Stomach (tissue), 9 donors: ENCODE results near the gene RMRP. TPM values are rescaled to one million over a fixed set of nuclear protein-coding genes. Genes with fewer than 3 reads are reported as not detected.

ENCODE experiments used
- DNase-seq, 2 donors: peaks; one replicate each; pipeline versions ENCODE4 v3.0.0 to v3.0.0-alpha.2; 2013 to 2019
- H3K27ac ChIP-seq, 5 donors: fragments of 200-600 bp in 4 of 5; sonication (generic) in 4 of 5; one replicate each; pipeline ENCODE4 v1.5.1; 2013 to 2019; ENCODE audit warnings: mild to moderate bottlenecking in 1 of 5, moderate library complexity in 1 of 5
- H3K27me3 ChIP-seq, 3 donors: fragments of 200-600 bp; sonication (generic); one replicate each; pipeline ENCODE4 v1.5.1; 2017 to 2019; ENCODE audit warnings: mixed run types in 1 of 3
- H3K36me3 ChIP-seq, 4 donors: fragments of 200-600 bp; sonication (generic); 1 replicate in 3 of 4; 2 replicates in 1 of 4; pipeline ENCODE4 v1.5.1; 2016 to 2019
- H3K4me1 ChIP-seq, 4 donors: fragments of 200-600 bp; sonication (generic); one replicate each; pipeline ENCODE4 v1.5.1; 2016 to 2019
- H3K4me3 ChIP-seq, 4 donors: fragments of 200-600 bp; sonication (generic) in 3 of 4; one replicate each; pipeline ENCODE4 v1.5.1; 2016 to 2019; ENCODE audit warnings: mild to moderate bottlenecking in 1 of 4
- H3K9me3 ChIP-seq, 4 donors: fragments of 200-600 bp; sonication (generic); one replicate each; pipeline ENCODE4 v1.5.1; 2016 to 2019
- CTCF ChIP-seq, 7 experiments: fragments of 450-650 bp in 4 of 7; fragments of 200-600 bp in 3 of 7; sonication (generic) in 3 of 7; IDR thresholded peaks; one replicate each; pipeline ENCODE4 v1.5.1; 2016 to 2019; ENCODE audit warnings: antibody characterized with exemption in 7 of 7, control low read depth in 2 of 7, mild to moderate bottlenecking in 1 of 7
- EP300 ChIP-seq: sonication (generic); formaldehyde crosslinking; IDR thresholded peaks from one replicate; pipeline ENCODE4 v1.6.1; 2017; ENCODE audit warnings: antibody characterized with exemption
- POLR2A ChIP-seq, 4 donors: fragments of 450-650 bp; IDR thresholded peaks; one replicate each; pipeline ENCODE4 v1.6.1; 2016; ENCODE audit warnings: antibody characterized with exemption in 4 of 4, control low read depth in 2 of 4, mild to moderate bottlenecking in 1 of 4, moderate library complexity in 1 of 4
- POLR2AphosphoS5 ChIP-seq, 3 donors: sonication (generic); formaldehyde crosslinking; IDR thresholded peaks; one replicate each; pipeline ENCODE4 v1.6.1; 2016; ENCODE audit warnings: antibody characterized with exemption in 3 of 3
- WGBS, 5 donors: extraction: QIAGEN DNeasy Blood & Tissue Kit in 3 of 5; methylation state at CpG; one replicate each; pipeline versions ENCODE4 v1.1.5 to v1.1.7; 2013 to 2018; 5-methylcytosine and 5-hydroxymethylcytosine counted together
- intact Hi-C: fragments of 100-400 bp; cut with DNase I; formaldehyde crosslinking; loops from one replicate; pipeline ENCODE4 v1.15.1; 2023; ENCODE audit warnings: low total_unique reads
- polyA plus RNA-seq, 3 donors: library from polyadenylated mRNA; stranded (reverse); fragments of 200-250 nt; gene quantifications; one replicate each; pipeline ENCODE4 v1.2.3, GENCODE V29; 2013
- total RNA-seq, 5 donors: library from RNA; depleted of rRNA; stranded (reverse); fragments of >200 nt; gene quantifications; one replicate each; pipeline versions ENCODE4 v1.1.0 to v1.2.3, GENCODE V29; 2014 to 2016
- donor health status: healthy with polysubstance abuse.
- donor health status: Bipolar disorder and iron deficiency.
- donor health status: healthy.

The RMRP gene
- total and polyA plus RNA-seq, 8 donors: 64.3 to 137,340 (median 19,772) TPM; not detected in 2

DNA sequence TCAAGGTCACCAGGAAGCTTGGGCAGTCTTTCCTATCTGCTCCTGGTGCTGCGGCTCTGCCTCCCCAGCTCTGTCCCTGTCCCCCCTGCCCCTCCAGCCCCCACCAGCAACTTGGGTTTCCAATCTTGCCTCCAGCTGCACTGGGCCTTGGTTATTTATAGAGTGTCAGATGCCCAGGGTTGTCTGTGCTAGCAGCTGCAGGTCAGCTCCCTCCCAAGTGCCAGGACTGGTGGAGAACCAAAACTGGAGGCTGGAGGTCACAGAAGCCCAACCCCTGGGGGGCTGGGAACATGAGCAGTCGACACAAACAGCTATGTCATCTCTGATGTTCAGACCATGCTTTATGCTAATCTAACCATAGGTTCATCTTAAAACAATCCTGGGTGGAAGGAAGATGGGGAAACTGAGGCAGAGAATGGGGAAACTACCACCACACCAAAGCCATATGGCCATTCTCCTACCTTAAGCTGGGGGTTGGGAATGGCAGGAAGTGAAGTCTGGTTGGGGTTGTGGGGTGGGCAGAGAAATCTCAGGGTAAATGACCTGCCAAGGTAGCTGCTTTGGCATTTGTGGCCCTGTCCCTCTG lies 30.2 kb upstream of the RMRP start:
- WGBS, 5 donors: 67 to 87% (median 80%) methylated on average over 1 to 2 of the region's 2 CpGs
- peaks cover 6 to 80% (median 62%) of the 10 kb centered on the region in 4 donors for H3K4me1 ChIP-seq
- intact Hi-C loops: no loop called here
- TF ChIP-seq CTCF (IDR thresholded peaks at IDR 0.05): no peak
- no peak for TF ChIP-seq POLR2AphosphoS5 (IDR thresholded peaks at IDR 0.05)
- TF ChIP-seq POLR2A (IDR thresholded peaks at IDR 0.05): no peak
- no peak for TF ChIP-seq EP300
- H3K9me3 ChIP-seq: no peaks in the 10 kb centered on the region
- peak overlapping the region in 4 of 5 donors; percentile 92 to 97 (median 96) for H3K27ac ChIP-seq
- H3K4me3 ChIP-seq: peak overlapping the region; percentile 65 to 75 (median 70)
- H3K27me3 ChIP-seq: no peaks in the 10 kb centered on the region
- peaks cover 27 to 52% (median 38%) of the 10 kb centered on the region in 4 donors for H3K36me3 ChIP-seq
- no peak for DNase-seq

- intact Hi-C loops: no loop called here
- H3K4me3 ChIP-seq: peak overlapping the region; percentile 65 to 75 (median 70)
- peak overlapping the region in 4 of 5 donors; percentile 92 to 97 (median 96) for H3K27ac ChIP-seq
- peaks cover 6 to 88% (median 69%) of the 10 kb centered on the region in 4 donors for H3K4me1 ChIP-seq
- H3K36me3 ChIP-seq: peaks cover 34 to 59% (median 45%) of the 10 kb centered on the region in 4 donors
- no peak for DNase-seq
- no peaks in the 10 kb centered on the region for H3K9me3 ChIP-seq
- 55 to 83% (median 74%) methylated on average over 2 of the region's 2 CpGs for WGBS, 5 donors
- no peak for TF ChIP-seq EP300
- TF ChIP-seq CTCF (IDR thresholded peaks at IDR 0.05): no peak
- TF ChIP-seq POLR2A (IDR thresholded peaks at IDR 0.05): no peak
- no peaks in the 10 kb centered on the region for H3K27me3 ChIP-seq
These were observed 29.5 kb upstream of the RMRP start for GRCh38 chr9:35687306-35687705.

DNA sequence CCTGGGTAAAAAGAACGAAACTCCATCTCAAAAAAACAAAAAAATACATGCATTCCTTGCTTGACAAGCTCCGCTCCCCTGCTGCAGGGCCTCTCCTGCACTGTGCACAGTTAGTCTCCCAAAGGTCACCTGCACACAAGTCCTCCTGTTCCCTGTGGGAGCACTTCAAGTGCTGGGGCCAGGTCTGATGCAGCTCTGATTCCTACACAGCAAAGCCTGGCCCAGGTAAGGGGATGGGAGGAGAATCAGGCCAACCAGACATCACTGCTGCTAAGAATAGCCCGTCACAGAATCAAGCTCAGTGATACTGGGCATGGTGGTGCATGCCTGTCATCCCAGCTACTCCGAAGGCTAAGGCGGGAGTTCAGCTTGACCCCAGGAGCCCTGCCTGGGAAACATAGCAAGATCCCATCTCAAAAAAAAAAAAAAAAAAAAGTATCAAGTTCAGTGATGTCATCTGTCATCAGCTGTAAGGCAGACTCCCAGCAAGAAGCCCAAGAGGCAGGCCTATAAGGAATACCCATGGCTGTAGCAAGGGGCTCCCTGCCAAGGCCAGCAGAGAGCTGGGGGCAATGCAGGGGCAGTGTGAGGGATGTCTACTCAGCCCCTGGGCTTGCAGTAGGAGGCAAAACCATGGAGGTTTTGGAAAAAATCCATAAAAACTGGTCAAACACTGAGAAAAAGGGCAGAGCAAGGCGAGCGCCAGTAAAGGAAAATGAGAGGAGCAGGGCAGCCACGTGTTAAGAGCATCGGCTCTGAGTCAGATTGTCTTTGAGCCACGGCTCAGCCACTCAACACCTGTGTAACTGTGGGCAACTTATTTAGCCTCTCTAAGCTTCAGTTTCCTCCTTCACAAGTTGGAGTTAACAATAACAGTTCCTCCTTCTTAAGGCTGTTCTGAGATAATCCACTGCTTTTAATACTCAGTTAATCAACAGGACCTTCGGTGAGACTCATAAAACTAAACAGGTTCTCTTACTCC lies 28.7 kb upstream of the RMRP start:
- TF ChIP-seq EP300 (no peak), CTCF (IDR thresholded peaks at IDR 0.05) (no peak), POLR2A (IDR thresholded peaks at IDR 0.05) (no peak), POLR2AphosphoS5 (IDR thresholded peaks at IDR 0.05) (peak in 2 of 3 donors; percentile 2 to 28)
- peak in 1 of 2 donors; percentile 44 for DNase-seq
- peak overlapping the region; percentile 65 to 75 (median 70) for H3K4me3 ChIP-seq
- peak overlapping the region in 4 of 5 donors; percentile 92 to 97 (median 96) for H3K27ac ChIP-seq
- H3K9me3 ChIP-seq: no peaks in the 10 kb centered on the region
- peaks cover 6 to 90% (median 72%) of the 10 kb centered on the region in 4 donors for H3K4me1 ChIP-seq
- peaks cover 36 to 65% (median 48%) of the 10 kb centered on the region in 4 donors for H3K36me3 ChIP-seq
- 56 to 75% (median 66%) methylated on average over 11 of the region's 11 CpGs for WGBS, 5 donors
- no peaks in the 10 kb centered on the region for H3K27me3 ChIP-seq
- intact Hi-C loops: no loop called here

- 73 to 79% (median 75%) methylated on average over 13 of the region's 13 CpGs for WGBS, 5 donors
- intact Hi-C loops: no loop called here
- H3K36me3 ChIP-seq: peaks cover 36 to 65% (median 51%) of the 10 kb centered on the region in 4 donors
- DNase-seq: no peak
- H3K27me3 ChIP-seq: no peaks in the 10 kb centered on the region
- TF ChIP-seq POLR2A (IDR thresholded peaks at IDR 0.05): no peak
- no peak for TF ChIP-seq EP300
- no peak for TF ChIP-seq CTCF (IDR thresholded peaks at IDR 0.05)
- peak in 1 of 3 donors; percentile 0 for TF ChIP-seq POLR2AphosphoS5 (IDR thresholded peaks at IDR 0.05)
- peak overlapping the region; percentile 65 to 75 (median 70) for H3K4me3 ChIP-seq
- no peaks in the 10 kb centered on the region for H3K9me3 ChIP-seq
- H3K27ac ChIP-seq: peak overlapping the region in 4 of 5 donors; percentile 14 to 97 (median 94)
- H3K4me1 ChIP-seq: peaks cover 8 to 96% (median 75%) of the 10 kb centered on the region in 4 donors
These were observed 27.7 kb upstream of the RMRP start for GRCh38 chr9:35685506-35685905.
